Upper lobe of left lung (tissue), 4 donors: ENCODE data around the gene PGPEP1.

Source experiments
- CTCF ChIP-seq, 6 experiments: fragments of 450-650 bp in 4 of 6; fragments of 200-600 bp in 2 of 6; sonication (generic) in 2 of 6; IDR thresholded peaks; one replicate each; pipeline ENCODE4 v1.5.1; 2016 to 2019; ENCODE audit warnings: antibody characterized with exemption in 6 of 6
- EP300 ChIP-seq, 4 donors: sonication (generic); formaldehyde crosslinking; IDR thresholded peaks; one replicate each; pipeline ENCODE4 v1.5.1; 2017; ENCODE audit warnings: antibody characterized with exemption in 4 of 4, control low read depth in 2 of 4
- POLR2A ChIP-seq, 4 donors: fragments of 450-650 bp; IDR thresholded peaks; one replicate each; pipeline ENCODE4 v1.5.1; 2016 to 2017; ENCODE audit warnings: antibody characterized with exemption in 4 of 4, mild to moderate bottlenecking in 2 of 4

DNA sequence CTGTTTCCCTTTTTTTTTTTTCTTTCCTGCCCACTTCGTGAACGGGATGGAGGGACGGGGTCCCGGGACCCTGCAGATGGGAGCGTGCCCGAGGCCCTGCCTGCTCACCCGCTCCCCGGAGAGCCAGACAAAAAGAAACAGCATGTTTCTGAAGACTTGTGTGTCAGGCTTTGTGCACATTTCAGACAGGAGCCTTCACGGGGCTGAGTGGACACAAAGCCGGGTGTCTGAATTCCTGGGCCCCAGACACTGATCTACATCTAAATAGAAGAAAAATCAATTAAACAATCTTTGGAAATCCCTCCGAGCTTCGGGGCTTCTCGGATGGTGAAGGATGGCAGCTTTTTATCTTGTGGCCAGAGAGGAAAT lies 4.2 kb downstream of the PGPEP1 start:
- TF ChIP-seq POLR2A (IDR thresholded peaks at IDR 0.05) (no peak), CTCF (IDR thresholded peaks at IDR 0.05) (no peak), EP300 (IDR thresholded peaks at IDR 0.05) (no peak)
